ENCODE results near the gene WNT9B. TPM values are rescaled to one million over a fixed set of nuclear protein-coding genes. Genes with fewer than 3 reads are reported as not detected.
"Not testable (repeated sequence)": the region's sequence is repeated elsewhere in the genome, so short reads cannot be mapped to it uniquely, and the experiment has no call there.

The WNT9B gene
- total RNA-seq, 2 experiments from 2014 or later = not detected

GRCh38 chr17:46898860-46899259 is 47.5 kb downstream of the WNT9B start:
- Mint-ChIP-seq H3K27ac (no peak overlapping the region), H3K4me1 (no peaks in the 10 kb centered on the region)
- ATAC-seq = no peak

GRCh38 chr17:46901291-46901690 is 49.9 kb downstream of the WNT9B start:
- ATAC-seq (no peak), DNase-seq (no peak)
- no peak overlapping the region for H3K27ac Mint-ChIP-seq
- H3K9me3 Mint-ChIP-seq (ENCODE audit: low read depth) = no peaks in the 10 kb centered on the region
- CTCF ChIA-PET = interaction anchor here (1.3 kb wide), 1 partner anchor 15 kb away, joined by 3 read pairs; no protein-coding TSS in a partner anchor
- H3K27me3 Mint-ChIP-seq = peaks cover 15% of the 10 kb centered on the region
- H3K4me3 Mint-ChIP-seq = no peak overlapping the region
- no peaks in the 10 kb centered on the region for H3K36me3 Mint-ChIP-seq
- H3K4me1 Mint-ChIP-seq = peaks cover 8% of the 10 kb centered on the region

More at GRCh38 chr17:46898860-46899259, 47.5 kb downstream of the WNT9B start:
- Mint-ChIP-seq H3K9me3 (ENCODE audit: low read depth) (no peaks in the 10 kb centered on the region), H3K4me3 (no peak overlapping the region), H3K36me3 (no peaks in the 10 kb centered on the region), H3K27me3 (peaks cover 15% of the 10 kb centered on the region)
- CTCF ChIA-PET = no interaction called here
- DNase-seq = no peak

- Mint-ChIP-seq H3K27ac (no peak overlapping the region), H3K4me3 (no peak overlapping the region)
- CTCF ChIA-PET = no interaction called here
These were observed 52.6 kb downstream of the WNT9B start for GRCh38 chr17:46903762-46904672.

GRCh38 chr17:46908068-46908737 is 56.8 kb downstream of the WNT9B start:
- Mint-ChIP-seq H3K27me3 (peaks cover 10% of the 10 kb centered on the region), H3K4me3 (no peak overlapping the region), H3K36me3 (no peaks in the 10 kb centered on the region), H3K9me3 (ENCODE audit: low read depth) (no peaks in the 10 kb centered on the region), H3K27ac (no peak overlapping the region), H3K4me1 (peaks cover 8% of the 10 kb centered on the region)
- DNase-seq (no peak), ATAC-seq (no peak)
- CTCF ChIA-PET = no interaction called here

More at GRCh38 chr17:46903762-46904672, 52.6 kb downstream of the WNT9B start:
- Mint-ChIP-seq H3K4me1 (peaks cover 8% of the 10 kb centered on the region), H3K9me3 (ENCODE audit: low read depth) (no peaks in the 10 kb centered on the region), H3K36me3 (no peaks in the 10 kb centered on the region), H3K27me3 (peaks cover 8% of the 10 kb centered on the region)
- DNase-seq (no peak), ATAC-seq (no peak)

GRCh38 chr17:46910179-46910927 is 59.0 kb downstream of the WNT9B start:
- H3K4me3 Mint-ChIP-seq = no peak overlapping the region
- H3K27me3 Mint-ChIP-seq = peaks cover 10% of the 10 kb centered on the region
- H3K4me1 Mint-ChIP-seq = peaks cover 8% of the 10 kb centered on the region
- ATAC-seq (no peak), DNase-seq (no peak)
- H3K9me3 Mint-ChIP-seq (ENCODE audit: low read depth) = no peaks in the 10 kb centered on the region
- H3K27ac Mint-ChIP-seq = no peak overlapping the region
- CTCF ChIA-PET = interaction anchor here (1.0 kb wide), 1 partner anchor 10 kb away, joined by 3 read pairs; no protein-coding TSS in a partner anchor
- no peaks in the 10 kb centered on the region for H3K36me3 Mint-ChIP-seq

GRCh38 chr17:46911311-46911710 is 59.9 kb downstream of the WNT9B start:
- Mint-ChIP-seq H3K4me1 (no peaks in the 10 kb centered on the region), H3K4me3 (no peak overlapping the region), H3K36me3 (no peaks in the 10 kb centered on the region), H3K27ac (no peak overlapping the region), H3K27me3 (peaks cover 10% of the 10 kb centered on the region), H3K9me3 (ENCODE audit: low read depth) (no peaks in the 10 kb centered on the region)
- ATAC-seq (no peak), DNase-seq (no peak)
- CTCF ChIA-PET = interaction anchor here (1.0 to 1.4 kb wide), 2 partner anchors 9 to 30 kb away, joined by 3 read pairs; no protein-coding TSS in a partner anchor

GRCh38 chr17:46915596-46915995 is 64.2 kb downstream of the WNT9B start:
- Mint-ChIP-seq H3K4me1 (no peaks in the 10 kb centered on the region), H3K27me3 (peaks cover 2% of the 10 kb centered on the region), H3K27ac (no peak overlapping the region), H3K36me3 (no peaks in the 10 kb centered on the region), H3K9me3 (ENCODE audit: low read depth) (no peaks in the 10 kb centered on the region), H3K4me3 (no peak overlapping the region)
- no peak for ATAC-seq
- DNase-seq = no peak
- CTCF ChIA-PET = interaction anchor here (1.0 kb wide), 1 partner anchor 26 kb away, joined by 3 read pairs; no protein-coding TSS in a partner anchor

- H3K4me3 Mint-ChIP-seq = no peak overlapping the region
- DNase-seq = no peak
- H3K36me3 Mint-ChIP-seq = no peaks in the 10 kb centered on the region
- H3K4me1 Mint-ChIP-seq = no peaks in the 10 kb centered on the region
- H3K9me3 Mint-ChIP-seq (ENCODE audit: low read depth) = no peaks in the 10 kb centered on the region
- no peaks in the 10 kb centered on the region for H3K27me3 Mint-ChIP-seq
- no peak overlapping the region for H3K27ac Mint-ChIP-seq
- ATAC-seq = no peak
- CTCF ChIA-PET = no interaction called here
These were observed 64.8 kb downstream of the WNT9B start for GRCh38 chr17:46916211-46916610.

- no peaks in the 10 kb centered on the region for H3K27me3 Mint-ChIP-seq
- CTCF ChIA-PET = interaction anchor here (1.0 kb wide), 1 partner anchor 75 kb away, joined by 3 read pairs; no protein-coding TSS in a partner anchor
- ATAC-seq = no peak
These were observed 65.2 kb downstream of the WNT9B start for GRCh38 chr17:46916623-46917022.

GRCh38 chr17:46917041-46917440 is 65.7 kb downstream of the WNT9B start:
- Mint-ChIP-seq H3K27ac (no peak overlapping the region), H3K4me1 (peaks cover 3% of the 10 kb centered on the region), H3K27me3 (no peaks in the 10 kb centered on the region), H3K4me3 (no peak overlapping the region), H3K9me3 (ENCODE audit: low read depth) (no peaks in the 10 kb centered on the region), H3K36me3 (no peaks in the 10 kb centered on the region)
- no peak for ATAC-seq
- CTCF ChIA-PET = interaction anchor here (0.9 to 1.0 kb wide), 2 partner anchors 75 to 521 kb away, joined by 3 read pairs; no protein-coding TSS in a partner anchor
- no peak for DNase-seq

More at GRCh38 chr17:46916623-46917022, 65.2 kb downstream of the WNT9B start:
- no peaks in the 10 kb centered on the region for H3K36me3 Mint-ChIP-seq
- no peaks in the 10 kb centered on the region for H3K4me1 Mint-ChIP-seq
- no peak for DNase-seq
- no peaks in the 10 kb centered on the region for H3K9me3 Mint-ChIP-seq (ENCODE audit: low read depth)
- H3K27ac Mint-ChIP-seq = no peak overlapping the region
- H3K4me3 Mint-ChIP-seq = no peak overlapping the region

- no peak for DNase-seq
- no peaks in the 10 kb centered on the region for H3K9me3 Mint-ChIP-seq (ENCODE audit: low read depth)
- no peak overlapping the region for H3K27ac Mint-ChIP-seq
- no peaks in the 10 kb centered on the region for H3K27me3 Mint-ChIP-seq
- H3K4me3 Mint-ChIP-seq = no peak overlapping the region
- no peak for ATAC-seq
- H3K36me3 Mint-ChIP-seq = no peaks in the 10 kb centered on the region
- peaks cover 5% of the 10 kb centered on the region for H3K4me1 Mint-ChIP-seq
- CTCF ChIA-PET = interaction anchor here (0.9 to 1.0 kb wide), 2 partner anchors 75 to 520 kb away, joined by 3 read pairs; no protein-coding TSS in a partner anchor
These were observed 66.1 kb downstream of the WNT9B start for GRCh38 chr17:46917516-46917915.

GRCh38 chr17:46921962-46922361 is 70.6 kb downstream of the WNT9B start:
- DNase-seq; CTCF ChIA-PET; H3K27ac Mint-ChIP-seq; H3K27me3 Mint-ChIP-seq; H3K36me3 Mint-ChIP-seq; ATAC-seq; H3K9me3 Mint-ChIP-seq (ENCODE audit: low read depth): not testable (repeated sequence)
- peak overlapping the region; percentile 83 for H3K4me3 Mint-ChIP-seq
- H3K4me1 Mint-ChIP-seq = peaks cover 37% of the 10 kb centered on the region

- CTCF ChIA-PET = no interaction called here
- Mint-ChIP-seq H3K4me3 (peak overlapping the region; percentile 83), H3K27ac (peak overlapping the region; percentile 99), H3K27me3 (no peaks in the 10 kb centered on the region), H3K4me1 (peaks cover 42% of the 10 kb centered on the region), H3K36me3 (peaks cover 5% of the 10 kb centered on the region), H3K9me3 (ENCODE audit: low read depth) (no peaks in the 10 kb centered on the region)
- ATAC-seq (peak; percentile 3), DNase-seq (no peak)
These were observed 71.1 kb downstream of the WNT9B start for GRCh38 chr17:46922487-46922803.

Measured in activated CD8-positive, alpha-beta memory T cell treated with anti-CD3 and anti-CD28 coated beads, Interleukin-2, amount 10 ng/mL, durations not matched to agents 7 days and 5 days (primary cell).